Neuronal stem cell (in vitro differentiated cells): ENCODE measurements around the gene KY.
"Not testable (repeated sequence)": the region's sequence is repeated elsewhere in the genome, so short reads cannot be mapped to it uniquely, and the experiment has no call there.

Source experiments
- DNase-seq: peaks from one replicate; pipeline ENCODE4 v3.0.0-alpha.2; 2013; ENCODE audit warnings: low spot score
- H2AFZ ChIP-seq: one replicate; pipeline ENCODE4 v1.6.1; 2013; ENCODE audit warnings: mild to moderate bottlenecking, low read length, inconsistent platforms
- H2AK5ac ChIP-seq: 2 replicates; pipeline ENCODE4 v1.6.1; 2013; ENCODE audit warnings: low read depth, mild to moderate bottlenecking, inconsistent platforms, low read length, moderate library complexity, mixed read lengths
- H2BK120ac ChIP-seq: 2 replicates; pipeline ENCODE4 v1.6.1; 2013; ENCODE audit warnings: low read depth, mild to moderate bottlenecking, inconsistent platforms, low read length, moderate library complexity, mixed read lengths
- H2BK12ac ChIP-seq: one replicate; pipeline ENCODE4 v1.6.1; 2013; ENCODE audit warnings: low read length, inconsistent platforms
- H2BK15ac ChIP-seq: 2 replicates; pipeline ENCODE4 v1.6.1; 2013; ENCODE audit warnings: mild to moderate bottlenecking, low read length, inconsistent platforms, mixed read lengths
- H2BK5ac ChIP-seq: one replicate; pipeline ENCODE4 v1.6.1; 2013; ENCODE audit warnings: inconsistent platforms, mild to moderate bottlenecking, low read length, moderate library complexity
- H3K14ac ChIP-seq: one replicate; pipeline ENCODE4 v1.6.1; 2013; ENCODE audit warnings: low read length, inconsistent platforms
- H3K18ac ChIP-seq: 2 replicates; pipeline ENCODE4 v1.6.1; 2013; ENCODE audit warnings: low read length, inconsistent platforms
- H3K23ac ChIP-seq: 2 replicates; pipeline ENCODE4 v1.6.1; 2013; ENCODE audit warnings: low read depth, mild to moderate bottlenecking, mixed read lengths, low read length, inconsistent platforms; ENCODE audit not compliant: poor library complexity
- H3K27ac ChIP-seq: replicated peaks from 3 replicates; pipeline ENCODE4 v1.5.1; 2013; ENCODE audit warnings: low read length, inconsistent platforms
- H3K27me3 ChIP-seq, 3 experiments: 2 replicates each; pipeline ENCODE4 v1.6.1; 2013; ENCODE audit warnings: low read length in 3 of 3, mild to moderate bottlenecking in 2 of 3, inconsistent platforms in 1 of 3, low read depth in 1 of 3, mixed read lengths in 1 of 3, moderate library complexity in 1 of 3; ENCODE audit not compliant: control insufficient read depth in 3 of 3, insufficient read depth in 3 of 3
- H3K36me3 ChIP-seq, 2 donors: replicated peaks in 1 of 2; 2 replicates each; pipeline ENCODE4 v1.6.1; 2013; ENCODE audit warnings: low read length in 2 of 2; ENCODE audit not compliant: control insufficient read depth in 2 of 2, insufficient read depth in 2 of 2
- H3K4ac ChIP-seq: 2 replicates; pipeline ENCODE4 v1.6.1; 2013; ENCODE audit warnings: inconsistent platforms, mild to moderate bottlenecking, low read length, moderate library complexity
- H3K4me1 ChIP-seq, 2 donors: 1 replicate in 1 of 2; 2 replicates in 1 of 2; pipeline ENCODE4 v1.6.1; 2013; ENCODE audit warnings: low read length in 2 of 2, low read depth in 1 of 2; ENCODE audit not compliant: control insufficient read depth in 2 of 2, insufficient read depth in 1 of 2
- H3K4me2 ChIP-seq: one replicate; pipeline ENCODE4 v1.6.1; 2013; ENCODE audit warnings: mild to moderate bottlenecking, low read length, inconsistent platforms; ENCODE audit not compliant: insufficient read depth, poor library complexity, severe bottlenecking
- H3K4me3 ChIP-seq, 2 donors: 2 replicates each; pipeline ENCODE4 v1.5.1; 2013; ENCODE audit warnings: low read length in 2 of 2, mild to moderate bottlenecking in 2 of 2, inconsistent platforms in 1 of 2, moderate library complexity in 1 of 2
- H3K79me1 ChIP-seq: one replicate; pipeline ENCODE4 v1.6.1; 2013; ENCODE audit warnings: low read depth, mild to moderate bottlenecking, inconsistent platforms, low read length, moderate library complexity
- H3K9ac ChIP-seq: one replicate; pipeline ENCODE4 v1.6.1; 2013; ENCODE audit warnings: mild to moderate bottlenecking, low read depth, low read length, inconsistent platforms; ENCODE audit not compliant: poor library complexity
- H3K9me3 ChIP-seq, 2 donors: replicated peaks in 1 of 2; 2 replicates each; pipeline versions ENCODE3 to v1.6.1; 2013; ENCODE audit warnings: low read length in 2 of 2, mild to moderate bottlenecking in 2 of 2, inconsistent platforms in 1 of 2, low read depth in 1 of 2, mixed read lengths in 1 of 2, moderate library complexity in 1 of 2; ENCODE audit not compliant: control insufficient read depth in 2 of 2, insufficient read depth in 1 of 2
- H4K8ac ChIP-seq: one replicate; pipeline ENCODE4 v1.6.1; 2013; ENCODE audit warnings: low read depth, mild to moderate bottlenecking, inconsistent platforms, low read length, moderate library complexity
- H4K91ac ChIP-seq: one replicate; pipeline ENCODE4 v1.6.1; 2013; ENCODE audit warnings: low read length, low read depth, mild to moderate bottlenecking, inconsistent platforms; ENCODE audit not compliant: poor library complexity
- WGBS, 2 donors: extraction: QIAGEN DNeasy Blood & Tissue Kit; methylation state at CpG; one replicate each; pipeline ENCODE4 v1.1.7; 2013; ENCODE audit warnings: missing lambda C conversion rate in 2 of 2, mixed read lengths in 1 of 2; ENCODE audit not compliant: insufficient read length in 2 of 2, insufficient replicate concordance in 1 of 2; ENCODE audit errors: extremely low coverage in 2 of 2; 5-methylcytosine and 5-hydroxymethylcytosine counted together

The KY gene

DNA sequence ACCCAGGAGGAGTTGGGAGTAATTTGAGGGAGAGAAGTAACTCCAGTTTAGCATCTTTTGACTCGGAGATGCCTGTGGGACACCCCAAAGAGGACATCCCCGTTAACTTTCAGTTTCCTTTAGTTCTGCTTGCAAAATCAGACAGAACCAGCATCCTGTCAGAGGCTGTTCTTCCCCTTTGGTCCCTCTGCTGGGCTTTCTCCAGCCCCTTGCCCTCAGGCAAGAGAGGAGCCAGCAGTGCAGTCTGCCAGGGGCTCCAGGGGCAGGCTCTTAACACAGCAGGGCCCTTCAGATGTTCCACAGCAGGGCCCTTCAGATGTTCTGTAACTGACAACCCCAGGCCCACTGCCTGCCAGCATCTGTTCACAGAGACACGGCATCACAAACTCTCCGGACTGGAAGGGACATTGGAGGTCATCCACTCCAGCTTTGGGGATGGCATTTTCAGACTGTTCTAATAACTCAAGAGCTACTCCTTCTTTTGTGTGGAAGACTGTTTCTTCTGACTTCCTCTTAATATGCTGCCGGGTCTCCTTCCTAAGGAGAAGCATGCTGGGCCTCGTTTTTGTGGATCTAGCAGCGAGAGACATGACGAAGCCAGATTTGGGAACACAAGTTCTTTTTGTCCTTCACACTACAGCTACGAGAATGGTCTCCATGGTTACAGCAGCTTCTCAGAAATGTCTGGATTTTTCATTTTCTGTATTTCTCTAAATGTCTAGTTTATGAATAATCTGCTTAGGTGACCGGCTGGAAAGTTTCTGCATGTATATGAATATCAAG lies 51.9 kb downstream of the KY start:
- Histone ChIP-seq H2BK120ac (no peak overlapping the region), H3K9ac (no peak overlapping the region), H3K9me3 (peaks cover 0 to 2% of the 10 kb centered on the region in 2 donors), H3K4ac (no peak overlapping the region), H2BK15ac (no peak overlapping the region), H3K27me3 (no peaks in the 10 kb centered on the region), H3K4me2 (no peak overlapping the region), H4K91ac (no peak overlapping the region), H2AFZ (peak overlapping the region; percentile 3), H3K23ac (no peak overlapping the region), H3K18ac (no peak overlapping the region), H3K14ac (no peak overlapping the region), H4K8ac (no peak overlapping the region), H3K79me1 (no peaks in the 10 kb centered on the region), H3K36me3 (no peaks in the 10 kb centered on the region), H2BK12ac (no peak overlapping the region), H2AK5ac (no peak overlapping the region), H2BK5ac (no peak overlapping the region), H3K4me3 (no peak overlapping the region), H3K27ac (no peak overlapping the region), H3K4me1 (peaks cover 15 to 40% of the 10 kb centered on the region in 2 donors)
- no CpG with 5 or more reads among the region's 10 CpGs for WGBS, 2 donors
- no peak for DNase-seq

DNA sequence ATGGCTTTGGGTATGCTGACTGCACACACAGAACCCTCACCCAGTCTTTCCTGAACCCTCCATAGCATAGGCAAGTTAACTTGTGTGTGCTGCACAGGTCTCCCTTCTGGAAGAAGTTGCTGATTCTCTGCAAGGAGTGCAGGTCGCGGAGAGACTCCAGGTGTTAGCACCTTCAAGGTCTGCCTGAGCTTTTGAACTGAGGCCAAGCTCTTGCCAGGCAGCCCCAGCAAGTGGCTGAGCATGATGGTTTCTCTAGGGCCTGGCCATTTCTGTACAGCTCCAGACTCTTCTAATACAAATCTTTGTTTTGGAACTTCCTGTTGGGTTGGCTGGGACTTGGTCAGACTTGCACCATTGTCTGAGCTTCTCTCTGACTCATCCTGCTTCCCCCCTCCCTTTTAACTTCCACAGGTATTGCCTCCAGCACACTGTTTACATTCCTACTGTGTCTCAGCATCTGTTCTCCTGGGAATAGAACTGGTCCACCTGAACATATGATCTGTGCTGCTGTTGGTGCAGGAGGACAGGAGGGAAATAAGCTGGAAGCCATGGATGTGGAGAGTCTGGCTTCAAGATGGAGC lies 53.3 kb downstream of the KY start:
- no peak overlapping the region for H3K23ac ChIP-seq
- H3K9ac ChIP-seq, result no peak overlapping the region
- DNase-seq, result no peak
- no peak overlapping the region for H3K4me3 ChIP-seq
- no peak overlapping the region for H3K18ac ChIP-seq
- no peak overlapping the region for H3K14ac ChIP-seq
- H3K36me3 ChIP-seq, result no peaks in the 10 kb centered on the region
- H3K4me2 ChIP-seq, result no peak overlapping the region
- H3K9me3 ChIP-seq, result peaks cover 0 to 2% of the 10 kb centered on the region in 2 donors
- H2AK5ac ChIP-seq, result no peak overlapping the region
- no peak overlapping the region for H3K4ac ChIP-seq
- no peak overlapping the region for H2BK5ac ChIP-seq
- no peak overlapping the region for H3K27ac ChIP-seq
- no peak overlapping the region for H2BK12ac ChIP-seq
- no CpG with 5 or more reads among the region's 2 CpGs for WGBS, 2 donors
- H2BK120ac ChIP-seq, result no peak overlapping the region
- H3K4me1 ChIP-seq, result peaks cover 11 to 31% of the 10 kb centered on the region in 2 donors
- no peak overlapping the region for H2AFZ ChIP-seq
- no peak overlapping the region for H4K8ac ChIP-seq
- H2BK15ac ChIP-seq, result no peak overlapping the region
- no peak overlapping the region for H4K91ac ChIP-seq
- H3K79me1 ChIP-seq, result no peaks in the 10 kb centered on the region
- no peaks in the 10 kb centered on the region for H3K27me3 ChIP-seq

DNA sequence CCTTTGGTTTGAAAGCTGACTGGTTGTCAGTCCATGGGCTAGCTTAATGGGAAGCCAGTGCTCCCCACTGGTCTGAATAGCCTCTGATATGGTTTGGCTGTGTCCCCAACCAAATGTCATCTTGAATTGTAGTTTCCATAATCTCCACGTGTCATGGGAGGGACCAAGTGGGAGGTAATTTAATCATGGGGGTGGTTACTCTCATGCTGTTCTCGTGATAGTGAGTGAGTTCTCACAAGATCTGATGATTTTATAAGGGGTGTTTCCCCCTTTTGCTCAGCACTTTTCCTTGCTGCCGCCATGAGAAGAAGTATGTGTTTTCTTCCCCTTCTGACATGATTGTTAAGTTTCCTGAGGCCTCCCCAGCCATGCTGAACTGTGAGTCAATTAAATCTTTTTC lies 55.8 kb downstream of the KY start:
- not testable (repeated sequence) for H3K14ac ChIP-seq, H2AFZ ChIP-seq, H2BK120ac ChIP-seq, H2BK15ac ChIP-seq, H2BK12ac ChIP-seq, H3K4me3 ChIP-seq, H3K18ac ChIP-seq, H3K9me3 ChIP-seq, H2AK5ac ChIP-seq, H3K9ac ChIP-seq, H3K36me3 ChIP-seq, H3K4me1 ChIP-seq, H4K91ac ChIP-seq, H3K27me3 ChIP-seq, H3K27ac ChIP-seq, H3K23ac ChIP-seq, H3K4me2 ChIP-seq, H4K8ac ChIP-seq, H3K4ac ChIP-seq, H2BK5ac ChIP-seq, H3K79me1 ChIP-seq, DNase-seq
- no CpG with 5 or more reads among the region's 3 CpGs for WGBS, 2 donors

DNA sequence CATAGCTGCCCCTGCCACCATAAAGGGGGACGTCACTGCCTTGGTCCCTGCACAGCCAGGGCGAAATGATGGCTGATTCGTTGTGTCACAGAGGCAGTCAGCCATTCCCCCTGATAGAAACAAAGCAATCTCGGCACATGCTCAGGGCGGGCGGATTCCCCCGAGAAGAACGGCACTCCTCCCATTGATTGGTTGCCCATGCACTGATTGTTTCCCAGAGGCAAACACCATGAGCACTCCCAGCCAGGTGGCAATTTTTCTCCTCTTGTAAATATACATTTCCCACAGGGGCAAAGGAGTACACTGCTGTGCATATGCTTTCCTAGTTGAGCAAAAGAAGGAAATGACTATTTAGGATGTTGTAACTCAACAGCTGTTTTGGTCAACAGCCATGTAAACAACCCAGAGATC lies 56.5 kb downstream of the KY start:
- DNase-seq, result no peak
- Histone ChIP-seq H4K8ac (no peak overlapping the region), H3K4ac (no peak overlapping the region), H2AK5ac (no peak overlapping the region), H3K9me3 (peaks cover 0 to 2% of the 10 kb centered on the region in 2 donors), H3K4me2 (no peak overlapping the region), H4K91ac (no peak overlapping the region), H2AFZ (no peak overlapping the region), H2BK120ac (no peak overlapping the region), H3K9ac (no peak overlapping the region), H2BK12ac (no peak overlapping the region), H3K27ac (no peak overlapping the region), H2BK5ac (no peak overlapping the region), H3K4me1 (peaks cover 0 to 4% of the 10 kb centered on the region in 2 donors), H3K23ac (no peak overlapping the region), H3K36me3 (no peaks in the 10 kb centered on the region), H3K18ac (no peak overlapping the region), H3K14ac (no peak overlapping the region), H3K27me3 (no peaks in the 10 kb centered on the region), H2BK15ac (no peak overlapping the region), H3K79me1 (no peaks in the 10 kb centered on the region), H3K4me3 (peak overlapping the region in 1 of 2 donors; percentile 54)
- whole genome bisulfite sequencing, 2 donors, result no CpG with 5 or more reads among the region's 8 CpGs
